NOMO-1 treated with dmso at 0.1 percent for 144 hours (cell line): ENCODE measurements around the gene CCDC14.
"Not testable (repeated sequence)": the region's sequence is repeated elsewhere in the genome, so short reads cannot be mapped to it uniquely, and the experiment has no call there.

Experiments
- DNase-seq: peaks from one replicate; lab custom pipeline; 2025; ENCODE audit not compliant: unreplicated experiment; lab: John Stamatoyannopoulos, UW

CCDC14 gene

GRCh38 chr3:123914829-123915228, 46.2 kb downstream of the CCDC14 start:
- DNase-seq, result no peak

DNA sequence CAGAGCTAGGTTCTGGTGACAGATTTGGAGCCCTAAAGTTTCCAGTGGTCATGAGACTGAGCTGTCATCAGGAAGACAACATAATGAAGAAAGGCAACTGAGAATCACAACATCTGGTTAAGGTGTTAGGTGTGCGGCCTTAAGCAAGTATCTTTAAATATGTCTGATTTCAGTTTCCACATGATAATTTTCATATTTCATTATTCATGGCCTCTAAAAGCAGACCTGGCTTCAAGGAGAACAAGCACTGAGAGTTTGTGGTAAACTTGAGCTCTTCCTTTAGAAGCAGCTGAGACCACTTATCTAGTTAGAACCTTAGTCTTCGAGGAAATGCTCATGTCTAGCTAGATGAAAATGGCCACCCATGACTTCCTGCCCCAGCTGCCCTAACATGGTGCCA, 51.2 kb downstream of the CCDC14 start:
- DNase-seq, result no peak

DNA sequence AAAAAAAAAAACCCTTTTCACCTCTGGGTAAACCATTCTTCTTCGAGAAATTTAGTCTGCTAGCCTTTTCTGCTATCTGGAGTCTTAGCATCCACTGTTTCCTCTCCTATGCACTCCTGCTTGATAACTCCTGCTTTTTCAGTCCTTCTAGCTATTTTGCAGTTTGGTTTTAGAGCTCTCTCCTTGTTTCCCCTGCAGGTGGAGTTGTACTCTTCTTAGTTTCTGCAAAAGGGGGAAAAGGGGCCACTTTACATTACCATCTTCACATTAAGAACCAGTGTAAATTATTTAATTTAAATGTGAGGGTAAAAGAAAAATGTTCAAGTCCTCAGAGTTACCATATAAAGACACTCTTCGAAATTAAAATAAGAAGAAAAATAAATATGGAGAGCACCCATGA, 53.3 kb downstream of the CCDC14 start:
- DNase-seq, result no peak

GRCh38 chr3:123899300-123899865, 61.6 kb downstream of the CCDC14 start:
- DNase-seq, result no peak

- no peak for DNase-seq
Observed at GRCh38 chr3:123893012-123893411, 68.0 kb downstream of the CCDC14 start.

GRCh38 chr3:123892195-123892594, 68.8 kb downstream of the CCDC14 start:
- no peak for DNase-seq

DNA sequence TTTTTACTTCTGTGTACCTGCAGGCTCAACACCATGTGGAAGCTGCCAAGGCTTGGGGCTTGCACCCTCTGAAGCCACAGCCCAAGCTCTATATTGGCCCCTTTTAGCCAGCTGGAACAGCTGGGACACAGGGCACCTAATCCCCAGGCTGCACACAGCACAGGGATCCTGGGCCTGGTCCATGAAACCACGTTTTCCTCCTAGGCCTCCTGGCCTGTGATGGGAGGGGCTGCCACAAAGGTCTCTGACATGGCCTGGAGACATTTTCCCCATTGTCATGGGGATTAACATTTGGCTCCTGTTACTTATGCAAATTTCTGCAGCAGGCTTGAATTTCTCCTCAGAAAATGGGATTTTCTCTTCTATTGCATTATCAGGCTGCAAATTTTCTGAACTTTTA, 70.0 kb downstream of the CCDC14 start:
- DNase-seq, result not testable (repeated sequence)

DNA sequence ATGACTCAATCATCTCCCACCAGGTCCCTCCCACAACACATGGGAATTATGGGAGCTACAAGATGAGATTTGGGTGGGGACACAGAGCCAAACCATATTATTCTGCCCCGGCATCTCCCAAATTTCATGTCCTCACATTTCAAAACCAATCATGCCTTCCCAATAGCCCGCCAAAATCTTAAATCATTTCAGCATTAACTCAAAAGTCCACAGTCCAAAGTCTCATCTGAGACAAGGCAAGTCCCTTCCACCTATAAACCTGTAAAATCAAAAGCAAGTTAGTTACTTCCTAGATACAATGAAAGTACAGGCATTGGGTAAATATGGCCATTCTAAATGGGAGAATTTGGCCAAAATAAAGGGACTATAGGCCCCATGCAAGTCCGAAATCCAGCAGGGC, 70.9 kb downstream of the CCDC14 start:
- not testable (repeated sequence) for DNase-seq

- DNase-seq, result no peak
Observed at GRCh38 chr3:123884993-123885392, 76.0 kb downstream of the CCDC14 start.

DNA sequence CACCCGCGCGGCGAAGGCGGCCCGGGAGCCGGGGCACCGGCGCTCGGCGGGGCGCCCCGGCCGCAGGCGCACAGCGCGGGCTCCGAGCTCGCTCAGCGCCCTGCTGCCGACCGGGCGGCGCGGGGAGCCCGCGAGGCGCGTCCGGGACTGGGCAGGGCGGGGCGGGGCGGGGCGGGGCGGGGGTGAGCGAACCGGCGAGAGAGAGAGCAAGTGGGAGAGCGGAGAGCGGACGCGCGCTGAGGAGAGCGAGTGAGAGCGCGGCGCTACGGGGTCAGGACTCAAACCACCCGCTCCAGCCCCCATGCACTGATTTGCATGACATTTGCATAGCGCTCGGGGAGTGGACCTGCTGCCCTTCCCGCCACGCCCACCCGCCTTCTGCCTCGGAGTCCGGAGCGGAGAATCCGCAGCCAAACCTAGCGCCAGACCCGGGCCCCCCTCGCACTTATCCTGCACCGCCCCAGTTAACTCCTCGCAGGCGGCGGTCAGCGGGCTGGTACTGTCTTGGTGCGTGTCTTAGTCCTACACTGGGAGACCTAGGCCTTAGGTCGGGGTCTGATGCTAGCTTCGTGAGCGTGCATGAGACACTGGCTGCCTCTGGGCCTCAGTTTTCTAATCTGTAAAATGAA, 76.7 kb downstream of the CCDC14 start, which contains the start of gene MYLK:
MYLK (minus strand) TSS at position 130 of the 629 bp plus-strand sequence. CDS start 90,491 bp downstream, outside the sequence.
- DNase-seq, result peak; percentile 47

- DNase-seq, result no peak
Observed at GRCh38 chr3:123883701-123884202, 77.3 kb downstream of the CCDC14 start.

DNA sequence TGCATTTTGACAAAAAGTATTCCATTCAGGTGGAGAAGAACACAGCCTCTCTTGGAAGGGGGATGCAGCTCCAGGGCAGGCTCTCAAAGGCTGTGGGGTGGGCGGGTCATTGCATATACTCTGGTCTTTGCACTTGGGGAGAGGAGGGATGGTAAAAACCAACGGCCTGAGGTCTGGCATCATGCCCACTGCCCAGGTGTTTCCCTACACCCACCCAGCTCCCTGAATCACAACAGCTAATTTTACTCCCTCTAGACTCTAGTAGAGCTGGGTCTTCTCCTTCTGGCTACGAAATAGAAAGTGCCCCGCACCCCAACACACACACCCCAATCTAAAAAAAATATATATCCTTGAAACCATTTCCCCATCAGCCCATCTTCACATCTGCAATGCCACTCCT, 77.9 kb downstream of the CCDC14 start:
- DNase-seq, result no peak

DNA sequence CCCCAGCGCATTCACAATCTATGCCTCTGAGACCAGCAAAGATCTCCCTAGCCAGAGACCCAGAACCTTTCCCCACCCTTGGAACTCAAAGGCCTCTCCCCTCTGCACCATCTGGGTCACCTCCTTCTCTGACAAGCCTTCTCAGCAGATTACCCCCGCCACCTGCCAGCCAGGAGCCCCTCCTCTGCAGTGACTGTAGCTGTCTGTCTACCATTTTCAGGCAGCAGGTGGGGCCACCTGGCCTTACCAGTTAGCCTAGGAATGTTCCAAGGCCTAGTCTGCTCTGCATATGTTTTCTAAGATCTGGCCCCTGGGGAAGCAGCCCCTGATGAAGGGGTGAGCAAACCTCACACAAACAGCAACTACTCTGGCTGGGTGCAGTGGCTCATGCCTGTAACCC, 79.3 kb downstream of the CCDC14 start:
- no peak for DNase-seq

DNA sequence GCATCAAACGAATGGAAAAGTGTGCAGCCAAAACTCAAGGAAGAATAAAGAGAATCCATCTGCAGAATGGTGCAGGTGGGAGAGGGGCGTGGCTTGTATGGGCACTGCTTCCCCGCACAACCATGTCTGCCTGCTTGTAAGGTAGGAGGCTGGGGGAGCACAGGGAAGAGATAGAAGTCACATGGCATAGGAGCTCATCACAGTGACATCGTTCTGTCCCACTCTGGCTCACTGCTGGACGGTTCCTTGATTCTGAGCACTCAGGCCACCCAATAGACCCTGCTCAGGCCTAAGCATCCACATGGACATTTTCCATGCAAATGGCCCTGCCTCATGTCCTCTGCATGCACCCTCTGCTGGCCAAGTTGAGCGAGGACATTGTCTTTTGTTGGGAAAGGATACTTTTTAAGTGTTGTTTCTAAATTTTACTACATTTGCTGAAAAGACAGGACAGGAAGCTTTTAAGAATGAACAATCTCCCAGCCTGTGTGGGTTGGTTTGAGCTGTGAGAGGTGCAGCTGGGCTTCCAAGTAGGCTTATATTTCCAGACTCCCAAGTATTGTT, 79.9 kb downstream of the CCDC14 start:
- DNase-seq, result no peak

DNA sequence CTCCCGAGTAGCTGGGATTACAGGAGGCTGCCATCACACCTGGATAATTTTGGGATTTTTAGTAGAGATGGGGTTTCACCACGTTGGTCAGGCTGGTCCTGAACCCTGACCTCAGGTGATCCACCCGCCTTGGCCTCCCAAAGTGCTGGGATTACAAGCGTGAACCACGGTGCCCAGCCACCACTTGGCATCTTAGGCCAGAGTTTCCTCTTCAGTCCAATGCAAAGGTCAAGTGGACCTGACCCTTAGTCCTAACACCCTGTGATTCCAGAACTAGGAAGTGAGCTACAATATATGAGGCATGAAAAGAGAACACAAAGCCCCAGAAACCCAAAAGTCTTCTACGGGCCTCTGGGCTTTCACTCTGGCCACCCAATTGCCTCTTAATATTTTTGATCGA, 82.2 kb downstream of the CCDC14 start:
- DNase-seq, result no peak

DNA sequence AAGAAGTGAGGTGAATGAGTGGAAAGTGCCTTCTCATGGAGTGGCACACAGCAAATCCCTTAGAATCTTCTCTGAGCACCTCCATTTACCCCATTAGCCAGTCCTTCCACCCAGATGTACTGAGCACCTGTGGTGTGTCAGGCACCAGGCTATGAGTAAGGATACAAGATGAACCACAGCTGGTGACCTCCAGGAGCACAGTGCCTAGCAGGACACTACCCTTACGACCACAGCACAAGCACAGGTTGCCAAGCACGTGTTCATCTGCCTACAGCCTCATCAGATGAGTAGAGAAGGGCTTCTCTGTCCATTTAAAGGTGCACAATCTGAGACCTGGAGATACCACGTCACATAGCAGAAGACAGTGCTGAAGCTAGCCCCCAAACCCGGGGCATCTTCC, 83.1 kb downstream of the CCDC14 start:
- DNase-seq, result no peak

DNA sequence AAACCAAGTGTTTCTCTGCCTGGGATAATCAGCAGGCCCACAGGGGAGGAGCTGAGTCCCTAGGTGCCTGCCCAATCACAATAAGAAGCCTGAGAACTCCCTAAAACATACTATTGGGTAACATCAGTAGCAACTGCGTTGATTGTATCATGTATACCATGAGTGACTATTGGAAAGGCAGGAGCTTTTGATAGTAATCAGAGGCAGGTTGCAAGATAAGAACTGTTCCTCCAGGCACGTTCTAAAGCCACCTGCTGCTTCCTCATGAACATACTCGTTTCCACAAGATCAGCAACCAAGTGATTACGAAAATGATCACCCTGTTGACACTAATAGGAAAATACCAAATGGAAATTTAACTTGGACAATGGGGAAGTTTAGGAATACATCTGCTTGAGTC, 83.6 kb downstream of the CCDC14 start:
- no peak for DNase-seq

- DNase-seq, result no peak
Observed at GRCh38 chr3:123876858-123877257, 84.2 kb downstream of the CCDC14 start.

GRCh38 chr3:123872621-123873020, 88.4 kb downstream of the CCDC14 start:
- no peak for DNase-seq

GRCh38 chr3:123871946-123872345, 89.1 kb downstream of the CCDC14 start:
- no peak for DNase-seq

- DNase-seq, result no peak
Observed at GRCh38 chr3:123870033-123870432, 91.0 kb downstream of the CCDC14 start.

DNA sequence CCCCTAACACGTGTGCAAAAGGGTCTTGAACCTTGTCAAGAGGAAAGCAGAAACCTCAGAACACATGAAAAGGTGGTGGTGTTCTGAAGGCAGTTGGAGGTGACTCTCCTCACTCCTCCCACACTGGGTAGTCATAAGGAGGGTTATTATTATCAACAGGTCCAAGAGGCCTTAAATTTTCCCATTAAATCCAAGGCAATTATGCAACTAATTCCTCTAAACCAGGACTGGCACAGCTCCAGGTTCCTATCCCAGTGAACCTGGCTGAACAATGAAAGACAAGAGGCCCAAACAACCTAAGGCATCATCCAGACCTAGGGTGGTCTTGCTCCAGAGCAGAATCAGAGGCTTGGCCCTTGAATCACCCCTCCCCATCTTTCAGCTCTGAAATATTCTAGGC, 91.9 kb downstream of the CCDC14 start:
- DNase-seq, result no peak

GRCh38 chr3:123864706-123865105, 96.3 kb downstream of the CCDC14 start:
- no peak for DNase-seq
